HCT116 (cell line): ENCODE data around the gene GFAP. TPM values are rescaled to one million over a fixed set of nuclear protein-coding genes. Genes with fewer than 3 reads are reported as not detected.
A peak's percentile ranks its signal among the peaks of the same experiment; 100 is the strongest.

ENCODE experiments used
- ATAC-seq: fragments of 200-7000 bp; cut with Tn5 transposase; 2 replicates; pipeline ENCODE4 v1.9.1; 2020; ENCODE audit warnings: mild to moderate bottlenecking, moderate library complexity
- BruUV-seq: library from RNA; stranded (reverse); fragments of 400-500 nt; replicated peaks from 2 replicates; lab custom pipeline; 2021; lab: Mats Ljungman, UMichigan
- CTCF ChIA-PET: fragments of 300-600 bp; sonication (Branson Sonifier 250); formaldehyde crosslinking; loops from one replicate; lab custom pipeline; 2021; ENCODE audit warnings: antibody characterized with exemption; lab: Charles Lee
- POLR2A ChIA-PET: fragments of 300-600, 350-600 bp; sonication (Branson Sonifier 250); formaldehyde crosslinking; loops from one replicate; lab custom pipeline; 2021; ENCODE audit warnings: antibody characterized with exemption; lab: Charles Lee
- RAD21 ChIA-PET, 2 experiments: fragments of 300-600 bp; sonication (Branson Sonifier 250); formaldehyde crosslinking; loops; one replicate each; lab custom pipeline; 2023; ENCODE audit warnings: low total read pairs in 2 of 2; ENCODE audit not compliant: uncharacterized antibody in 2 of 2, unreplicated experiment in 2 of 2, low non-redundant PET in 1 of 2; lab: Charles Lee
- DNase-seq: peaks from one replicate; pipeline ENCODE4 v3.0.0-alpha.2; 2010; ENCODE audit warnings: low read depth, low spot score
- H2AFZ ChIP-seq: fragments of 200-600 bp; shearing (Covaris generic), sonication (generic); 2 replicates; pipeline ENCODE4 v1.6.1; 2017; ENCODE audit warnings: low read depth, mixed run types, mixed read lengths, antibody characterized with exemption, low read length; ENCODE audit not compliant: poor library complexity, severe bottlenecking
- H3K27ac ChIP-seq: 2 replicates; pipeline ENCODE4 v1.5.1; 2012; ENCODE audit warnings: low read depth, low read length
- H3K27me3 ChIP-seq: fragments of 200-600 bp; sonication (generic); 2 replicates; pipeline ENCODE4 v1.6.1; 2016; ENCODE audit warnings: mixed run types, low read length, mixed read lengths; ENCODE audit not compliant: insufficient read depth
- H3K36me3 ChIP-seq, 2 experiments: fragments of 200-500 bp in 1 of 2; fragments of 200-600 bp in 1 of 2; sonication (Bioruptor generic) in 1 of 2; sonication (generic) in 1 of 2; 2 replicates each; pipeline versions ENCODE4 v1.5.1 to v1.6.1; 2014 to 2016; ENCODE audit warnings: low read length in 2 of 2, inconsistent platforms in 1 of 2, mixed read lengths in 1 of 2, mixed run types in 1 of 2; ENCODE audit not compliant: insufficient read depth in 2 of 2, control insufficient read depth in 1 of 2
- H3K4me1 ChIP-seq, 2 experiments: fragments of 200-600 bp in 1 of 2; sonication (generic) in 1 of 2; 2 replicates each; pipeline versions ENCODE4 v1.5.1 to v1.6.1; 2012 to 2017; ENCODE audit warnings: low read length in 2 of 2, inconsistent platforms in 1 of 2, mild to moderate bottlenecking in 1 of 2, mixed read lengths in 1 of 2, mixed run types in 1 of 2, moderate library complexity in 1 of 2; ENCODE audit not compliant: insufficient read depth in 2 of 2, control insufficient read depth in 1 of 2
- H3K4me2 ChIP-seq: fragments of 200-600 bp; sonication (generic); 2 replicates; pipeline ENCODE4 v1.6.1; 2017; ENCODE audit warnings: mixed run types, low read length, mixed read lengths
- H3K4me3 ChIP-seq, 2 experiments: fragments of 200-600 bp in 1 of 2; sonication (generic) in 1 of 2; replicated peaks in 1 of 2; 2 replicates each; pipeline ENCODE4 v1.5.1; 2011 to 2016; ENCODE audit warnings: low read length in 2 of 2, control low read depth in 1 of 2, low read depth in 1 of 2, mild to moderate bottlenecking in 1 of 2, mixed read lengths in 1 of 2, mixed run types in 1 of 2
- H3K79me2 ChIP-seq: fragments of 200-600 bp; sonication (generic); 2 replicates; pipeline ENCODE4 v1.6.1; 2017; ENCODE audit warnings: mild to moderate bottlenecking, mixed run types, low read length, moderate library complexity, mixed read lengths; ENCODE audit not compliant: insufficient read depth
- H3K9ac ChIP-seq: fragments of 200-600 bp; sonication (generic); 2 replicates; pipeline ENCODE4 v1.6.1; 2016; ENCODE audit warnings: low read length, mixed read lengths
- H3K9me2 ChIP-seq: fragments of 200-600 bp; sonication (generic), shearing (Covaris generic); 2 replicates; pipeline ENCODE4 v1.6.1; 2017; ENCODE audit warnings: mixed run types, mild to moderate bottlenecking, moderate library complexity; ENCODE audit not compliant: insufficient read depth
- H3K9me3 ChIP-seq, 2 experiments: fragments of 200-500 bp in 1 of 2; fragments of 200-600 bp in 1 of 2; sonication (Bioruptor generic) in 1 of 2; sonication (generic) in 1 of 2; 2 replicates each; pipeline ENCODE4 v1.6.1; 2014 to 2017; ENCODE audit warnings: low read length in 2 of 2, mixed read lengths in 2 of 2, inconsistent platforms in 1 of 2, low read depth in 1 of 2, mild to moderate bottlenecking in 1 of 2, mixed run types in 1 of 2, moderate library complexity in 1 of 2; ENCODE audit not compliant: control insufficient read depth in 1 of 2, insufficient read depth in 1 of 2
- H4K20me1 ChIP-seq: fragments of 200-600 bp; sonication (generic), shearing (Covaris generic); 2 replicates; pipeline ENCODE4 v1.6.1; 2017; ENCODE audit warnings: mixed run types, mild to moderate bottlenecking, moderate library complexity; ENCODE audit not compliant: insufficient read depth
- CBX3 ChIP-seq: IDR thresholded peaks from 2 replicates; pipeline ENCODE4 v1.6.1; 2012; ENCODE audit warnings: low read depth
- CEBPB ChIP-seq: IDR thresholded peaks from 2 replicates; pipeline ENCODE4 v1.6.1; 2012; ENCODE audit warnings: low read depth
- EGR1 ChIP-seq: IDR thresholded peaks from 2 replicates; pipeline ENCODE4 v1.6.1; 2012; ENCODE audit warnings: low read depth
- ELF1 ChIP-seq: IDR thresholded peaks from 2 replicates; pipeline ENCODE4 v1.6.1; 2012; ENCODE audit warnings: low read depth, borderline replicate concordance
- JUND ChIP-seq: IDR thresholded peaks from 2 replicates; pipeline ENCODE4 v1.6.1; 2012
- POLR2A ChIP-seq: IDR thresholded peaks from 2 replicates; pipeline ENCODE4 v1.7.0; 2011; ENCODE audit warnings: borderline replicate concordance; ENCODE audit not compliant: insufficient read depth, insufficient read length; ENCODE audit errors: extremely low read depth
- RAD21 ChIP-seq: IDR thresholded peaks from 2 replicates; pipeline ENCODE4 v1.6.1; 2012; ENCODE audit warnings: low read depth, mild to moderate bottlenecking
- SP1 ChIP-seq: IDR thresholded peaks from 2 replicates; pipeline ENCODE4 v1.6.1; 2012; ENCODE audit warnings: low read depth
- SRF ChIP-seq: IDR thresholded peaks from 2 replicates; pipeline ENCODE4 v1.6.1; 2012; ENCODE audit warnings: low read depth
- TCF7L2 ChIP-seq: IDR thresholded peaks from 2 replicates; pipeline ENCODE4 v1.7.0; 2011; ENCODE audit warnings: borderline replicate concordance, inconsistent platforms; ENCODE audit not compliant: insufficient read depth, insufficient read length; ENCODE audit errors: extremely low read depth
- ZFX ChIP-seq: fragments of 450-650 bp; IDR thresholded peaks from 2 replicates; pipeline ENCODE4 v1.6.1; 2017
- ZNF274 ChIP-seq: fragments of 200-500 bp; sonication (Bioruptor generic); IDR thresholded peaks from 2 replicates; pipeline ENCODE4 v1.6.1; 2014; ENCODE audit warnings: mild to moderate bottlenecking, low read depth, low read length, inconsistent platforms
- intact Hi-C: fragments of 100-400 bp; cut with micrococcal nuclease; formaldehyde crosslinking; loops from 2 replicates; pipeline ENCODE4 v1.10.0; 2022
- total RNA-seq: library from RNA; stranded (reverse); gene quantifications from one replicate; pipeline ENCODE4 v1.2.1, GENCODE V29; 2021; ENCODE audit not compliant: unreplicated experiment
- TF ChIP-seq, protein P1 (sequence below): IDR thresholded peaks from 2 replicates; pipeline ENCODE4 v1.6.1; 2012
- TF ChIP-seq, protein P2 (sequence below): IDR thresholded peaks from 2 replicates; pipeline ENCODE4 v1.6.1; 2011; ENCODE audit warnings: mild to moderate bottlenecking, low read length, moderate library complexity; ENCODE audit not compliant: insufficient replicate concordance; ENCODE audit errors: extremely low read depth
- TF ChIP-seq, protein P3 (sequence below): IDR thresholded peaks from 2 replicates; pipeline ENCODE4 v1.6.1; 2012
- TF ChIP-seq, protein P4 (sequence below), 3 experiments: fragments of 200-600 bp in 1 of 3; sonication (generic) in 1 of 3; IDR thresholded peaks in 2 of 3; conservative IDR thresholded peaks in 1 of 3; 2 replicates each; pipeline ENCODE4 v1.5.1; 2012 to 2017; ENCODE audit warnings: low read depth in 2 of 3, low read length in 2 of 3, antibody characterized with exemption in 1 of 3, borderline replicate concordance in 1 of 3, control low read depth in 1 of 3, mild to moderate bottlenecking in 1 of 3, mixed read lengths in 1 of 3, mixed run types in 1 of 3, moderate library complexity in 1 of 3; ENCODE audit not compliant: insufficient read depth in 1 of 3

Gene GFAP
- total RNA-seq, 1 experiment from 2014 or later, result not detected

DNA sequence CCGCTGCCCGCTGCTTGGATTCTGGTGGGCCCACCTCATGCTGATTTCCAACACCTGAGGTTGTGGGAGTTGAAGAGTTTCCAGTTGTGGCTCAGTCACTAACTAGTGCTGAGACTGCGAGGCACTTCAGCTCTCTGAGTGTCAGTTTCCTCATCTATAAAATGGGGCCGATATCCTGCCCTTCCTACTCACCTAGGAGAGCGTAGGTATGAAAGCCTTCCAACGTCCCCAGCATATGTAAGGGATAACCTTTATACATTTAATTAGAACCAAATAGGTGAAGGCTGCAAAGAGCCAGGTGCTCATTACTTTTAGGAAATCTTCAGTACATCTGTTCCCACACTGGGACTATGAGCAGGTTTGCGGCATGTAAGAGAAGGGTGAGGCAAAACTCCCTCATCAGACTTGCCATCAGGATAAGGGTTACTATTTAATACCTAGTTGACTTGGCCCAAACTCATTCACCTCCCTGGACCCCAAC lies 33.1 kb upstream of the GFAP start:
- H3K9me2 ChIP-seq, result no peaks in the 10 kb centered on the region
- no TSS peak for BruUV-seq

More for the DNA sequence above, 33.1 kb upstream of the GFAP start:
- RAD21 ChIA-PET, result no interaction called here
- Histone ChIP-seq H2AFZ (no peak overlapping the region), H3K27ac (peak overlapping the region; percentile 88), H4K20me1 (no peaks in the 10 kb centered on the region; the same call in 1 of the 2 replicates), H3K79me2 (peaks cover 43% of the 10 kb centered on the region), H3K4me2 (peak overlapping the region; percentile 75), H3K4me3 (peak overlapping the region; percentile 92 to 96), H3K36me3 (peaks cover 2 to 22% of the 10 kb centered on the region in 2 experiments; a peak in 1 of 4 replicates), H3K27me3 (no peaks in the 10 kb centered on the region), H3K9me3 (no peaks in the 10 kb centered on the region), H3K4me1 (peaks cover 0 to 25% of the 10 kb centered on the region in 2 experiments; a peak in 3 of 4 replicates), H3K9ac (peak overlapping the region; percentile 98)
- POLR2A ChIA-PET, result no interaction called here
- CTCF ChIA-PET, result no interaction called here
- TF ChIP-seq JUND, result no peak
- TF ChIP-seq, protein P1, sequence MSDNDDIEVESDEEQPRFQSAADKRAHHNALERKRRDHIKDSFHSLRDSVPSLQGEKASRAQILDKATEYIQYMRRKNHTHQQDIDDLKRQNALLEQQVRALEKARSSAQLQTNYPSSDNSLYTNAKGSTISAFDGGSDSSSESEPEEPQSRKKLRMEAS, result no peak
- no peak for TF ChIP-seq SP1
- no peak for TF ChIP-seq EGR1
- no peak for TF ChIP-seq CBX3
- no peak for TF ChIP-seq SRF
- TF ChIP-seq ELF1, result no peak
- TF ChIP-seq, protein P2, sequence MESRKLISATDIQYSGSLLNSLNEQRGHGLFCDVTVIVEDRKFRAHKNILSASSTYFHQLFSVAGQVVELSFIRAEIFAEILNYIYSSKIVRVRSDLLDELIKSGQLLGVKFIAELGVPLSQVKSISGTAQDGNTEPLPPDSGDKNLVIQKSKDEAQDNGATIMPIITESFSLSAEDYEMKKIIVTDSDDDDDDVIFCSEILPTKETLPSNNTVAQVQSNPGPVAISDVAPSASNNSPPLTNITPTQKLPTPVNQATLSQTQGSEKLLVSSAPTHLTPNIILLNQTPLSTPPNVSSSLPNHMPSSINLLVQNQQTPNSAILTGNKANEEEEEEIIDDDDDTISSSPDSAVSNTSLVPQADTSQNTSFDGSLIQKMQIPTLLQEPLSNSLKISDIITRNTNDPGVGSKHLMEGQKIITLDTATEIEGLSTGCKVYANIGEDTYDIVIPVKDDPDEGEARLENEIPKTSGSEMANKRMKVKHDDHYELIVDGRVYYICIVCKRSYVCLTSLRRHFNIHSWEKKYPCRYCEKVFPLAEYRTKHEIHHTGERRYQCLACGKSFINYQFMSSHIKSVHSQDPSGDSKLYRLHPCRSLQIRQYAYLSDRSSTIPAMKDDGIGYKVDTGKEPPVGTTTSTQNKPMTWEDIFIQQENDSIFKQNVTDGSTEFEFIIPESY, result no peak
- no peak for TF ChIP-seq ZNF274
- TF ChIP-seq POLR2A, result no peak
- TF ChIP-seq RAD21, result no peak
- TF ChIP-seq, protein P3, sequence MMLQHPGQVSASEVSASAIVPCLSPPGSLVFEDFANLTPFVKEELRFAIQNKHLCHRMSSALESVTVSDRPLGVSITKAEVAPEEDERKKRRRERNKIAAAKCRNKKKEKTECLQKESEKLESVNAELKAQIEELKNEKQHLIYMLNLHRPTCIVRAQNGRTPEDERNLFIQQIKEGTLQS, result no peak
- TF ChIP-seq, protein P4, sequence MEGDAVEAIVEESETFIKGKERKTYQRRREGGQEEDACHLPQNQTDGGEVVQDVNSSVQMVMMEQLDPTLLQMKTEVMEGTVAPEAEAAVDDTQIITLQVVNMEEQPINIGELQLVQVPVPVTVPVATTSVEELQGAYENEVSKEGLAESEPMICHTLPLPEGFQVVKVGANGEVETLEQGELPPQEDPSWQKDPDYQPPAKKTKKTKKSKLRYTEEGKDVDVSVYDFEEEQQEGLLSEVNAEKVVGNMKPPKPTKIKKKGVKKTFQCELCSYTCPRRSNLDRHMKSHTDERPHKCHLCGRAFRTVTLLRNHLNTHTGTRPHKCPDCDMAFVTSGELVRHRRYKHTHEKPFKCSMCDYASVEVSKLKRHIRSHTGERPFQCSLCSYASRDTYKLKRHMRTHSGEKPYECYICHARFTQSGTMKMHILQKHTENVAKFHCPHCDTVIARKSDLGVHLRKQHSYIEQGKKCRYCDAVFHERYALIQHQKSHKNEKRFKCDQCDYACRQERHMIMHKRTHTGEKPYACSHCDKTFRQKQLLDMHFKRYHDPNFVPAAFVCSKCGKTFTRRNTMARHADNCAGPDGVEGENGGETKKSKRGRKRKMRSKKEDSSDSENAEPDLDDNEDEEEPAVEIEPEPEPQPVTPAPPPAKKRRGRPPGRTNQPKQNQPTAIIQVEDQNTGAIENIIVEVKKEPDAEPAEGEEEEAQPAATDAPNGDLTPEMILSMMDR (IDR thresholded peaks at IDR 0.05 in 2 of 3, conservative IDR thresholded peaks at IDR 0.05 in 1 of 3; ENCODE audit: borderline replicate concordance in 1 of 3, insufficient read depth in 1 of 3, low read depth in 2 of 3, low read length in 2 of 3), result no peak
- no peak for TF ChIP-seq TCF7L2
- TF ChIP-seq ZFX, result no peak
- no peak for TF ChIP-seq CEBPB
- intact Hi-C loops, result no loop called here
- DNase-seq (no peak), ATAC-seq (no peak)
